ENCODE data around the gene PDE8B.
"Not testable (repeated sequence)": the region's sequence is repeated elsewhere in the genome, so short reads cannot be mapped to it uniquely, and the experiment has no call there.

Gene PDE8B

DNA sequence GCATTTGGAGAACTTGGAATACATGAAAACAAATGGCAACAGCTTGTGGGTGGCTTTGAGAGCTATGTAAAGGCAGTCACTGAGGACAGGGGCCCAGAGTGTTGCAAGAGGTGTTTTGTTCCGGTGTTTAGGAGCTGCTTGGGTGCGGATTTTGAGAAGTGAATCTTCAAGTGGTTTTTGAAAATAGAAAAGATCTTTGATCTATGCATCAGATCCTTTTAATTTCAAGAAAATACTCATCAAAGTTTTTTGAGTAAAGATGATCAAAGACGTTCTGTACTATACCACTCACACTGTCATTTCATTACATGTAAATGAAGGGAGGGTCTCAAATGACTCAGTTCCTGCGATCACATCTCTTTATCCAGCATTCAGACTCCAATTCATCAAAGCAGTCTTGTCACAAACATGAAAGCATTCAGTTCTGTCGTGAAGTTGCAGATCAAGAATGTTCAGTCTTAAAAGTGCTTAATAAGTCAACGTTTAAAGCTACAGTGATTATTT, 169.1 kb downstream of the PDE8B start:
- peak; percentile 76; the same call in 1 of the 2 replicates for TF ChIP-seq POU2F2 (IDR thresholded peaks at IDR 0.05; ENCODE audit: low read depth, low read length)
- no peak for TF ChIP-seq PAX5 (IDR thresholded peaks at IDR 0.05; ENCODE audit: insufficient read depth, low read length, severe bottlenecking)
- TF ChIP-seq SPI1 (IDR thresholded peaks at IDR 0.05; ENCODE audit: low read depth, low read length): peak; percentile 81
- DNase-seq (ENCODE audit: insufficient read length, low spot score) (peak; percentile 16), FAIRE-seq (peak; percentile 81)

- FAIRE-seq (peak; percentile 35), DNase-seq (ENCODE audit: insufficient read length, low spot score) (no peak)
- TF ChIP-seq POLR2A (IDR thresholded peaks at IDR 0.05; ENCODE audit: low read depth, low read length) (no peak), POU2F2 (IDR thresholded peaks at IDR 0.05; ENCODE audit: low read depth, low read length) (no peak), PAX5 (IDR thresholded peaks at IDR 0.05; ENCODE audit: insufficient read depth, low read length, severe bottlenecking) (no peak), POLR2AphosphoS5 (IDR thresholded peaks at IDR 0.05; ENCODE audit: low read depth, low read length) (no peak), SPI1 (IDR thresholded peaks at IDR 0.05; ENCODE audit: low read depth, low read length) (no peak), TAF1 (IDR thresholded peaks at IDR 0.05; ENCODE audit: low read depth, low read length) (no peak)
Observed at GRCh38 chr5:77380636-77381035, 170.2 kb downstream of the PDE8B start.

DNA sequence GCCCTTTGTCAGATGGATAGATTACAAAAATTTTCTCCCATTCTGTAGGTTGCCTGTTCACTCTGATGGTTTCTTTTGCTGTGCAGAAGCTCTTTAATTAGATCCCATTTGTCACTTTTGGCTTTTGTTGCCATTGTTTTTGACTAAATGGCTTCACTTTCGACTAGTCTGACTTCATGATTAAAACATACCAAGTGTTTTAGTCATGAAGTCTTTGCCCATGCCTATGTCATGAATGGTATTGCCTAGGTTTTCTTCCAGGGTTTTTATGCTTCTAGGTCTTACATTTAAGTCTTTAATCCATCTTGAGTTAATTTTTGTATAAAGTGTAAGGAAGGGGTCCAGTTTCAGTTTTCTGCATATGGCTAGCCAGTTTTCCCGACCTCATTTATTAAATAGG, 172.9 kb downstream of the PDE8B start:
- FAIRE-seq: not testable (repeated sequence)

DNA sequence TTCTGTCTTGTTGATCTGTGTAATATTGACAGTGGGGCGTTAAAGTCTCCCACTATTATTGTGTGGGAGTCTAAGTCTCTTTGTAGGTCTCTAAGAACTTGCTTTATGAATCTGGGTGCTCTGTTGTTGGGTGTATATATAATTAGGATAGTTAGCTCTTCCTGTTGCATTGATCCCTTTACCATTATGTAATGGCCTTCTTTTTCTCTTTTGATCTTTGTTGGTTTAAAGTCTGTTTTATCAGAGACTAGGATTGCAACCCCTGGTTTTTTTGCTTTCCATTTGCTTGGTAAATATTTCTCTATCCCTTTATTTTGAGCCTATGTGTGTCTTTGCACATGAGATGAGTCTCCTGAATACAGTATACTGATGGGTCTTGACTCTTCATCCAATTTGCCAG, 175.9 kb downstream of the PDE8B start:
- FAIRE-seq: not testable (repeated sequence)

More for the DNA sequence above, 172.9 kb downstream of the PDE8B start:
- DNase-seq (ENCODE audit: insufficient read length, low spot score): not testable (repeated sequence)

DNA sequence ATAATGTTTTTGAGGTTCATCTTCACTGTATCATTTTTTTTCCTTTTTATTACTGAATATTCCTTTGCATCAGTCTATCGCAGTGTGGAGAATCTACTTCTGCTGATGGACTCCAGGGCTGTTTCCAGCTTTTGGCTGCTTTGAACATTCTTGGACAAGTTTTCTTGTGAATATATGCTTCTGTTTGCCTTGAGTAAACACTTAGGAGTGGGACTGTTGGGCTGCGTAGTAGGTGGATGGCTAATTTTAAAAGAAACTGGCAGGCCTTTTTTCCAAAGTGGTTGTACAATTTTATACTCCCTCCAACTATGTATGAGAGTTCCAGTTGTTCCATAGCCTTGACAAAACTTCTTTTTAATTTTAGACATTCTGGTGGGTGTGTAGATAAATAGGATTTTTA, 179.3 kb downstream of the PDE8B start:
- no peak for TF ChIP-seq POLR2A (IDR thresholded peaks at IDR 0.05; ENCODE audit: low read depth, low read length)
- TF ChIP-seq POLR2AphosphoS5 (IDR thresholded peaks at IDR 0.05; ENCODE audit: low read depth, low read length): no peak
- no peak for TF ChIP-seq SPI1 (IDR thresholded peaks at IDR 0.05; ENCODE audit: low read depth, low read length)
- no peak for TF ChIP-seq TAF1 (IDR thresholded peaks at IDR 0.05; ENCODE audit: low read depth, low read length)
- no peak for TF ChIP-seq PAX5 (IDR thresholded peaks at IDR 0.05; ENCODE audit: insufficient read depth, low read length, severe bottlenecking)
- FAIRE-seq: no peak

More for the DNA sequence above, 175.9 kb downstream of the PDE8B start:
- not testable (repeated sequence) for DNase-seq (ENCODE audit: insufficient read length, low spot score)

GRCh38 chr5:77390221-77390620, 179.7 kb downstream of the PDE8B start:
- FAIRE-seq (no peak), DNase-seq (ENCODE audit: insufficient read length, low spot score) (no peak)
- TF ChIP-seq POLR2AphosphoS5 (IDR thresholded peaks at IDR 0.05; ENCODE audit: low read depth, low read length) (no peak), TAF1 (IDR thresholded peaks at IDR 0.05; ENCODE audit: low read depth, low read length) (no peak), POU2F2 (IDR thresholded peaks at IDR 0.05; ENCODE audit: low read depth, low read length) (no peak), SPI1 (IDR thresholded peaks at IDR 0.05; ENCODE audit: low read depth, low read length) (no peak), PAX5 (IDR thresholded peaks at IDR 0.05; ENCODE audit: insufficient read depth, low read length, severe bottlenecking) (no peak), POLR2A (IDR thresholded peaks at IDR 0.05; ENCODE audit: low read depth, low read length) (no peak)

More for the DNA sequence above, 179.3 kb downstream of the PDE8B start:
- DNase-seq (ENCODE audit: insufficient read length, low spot score): no peak

DNA sequence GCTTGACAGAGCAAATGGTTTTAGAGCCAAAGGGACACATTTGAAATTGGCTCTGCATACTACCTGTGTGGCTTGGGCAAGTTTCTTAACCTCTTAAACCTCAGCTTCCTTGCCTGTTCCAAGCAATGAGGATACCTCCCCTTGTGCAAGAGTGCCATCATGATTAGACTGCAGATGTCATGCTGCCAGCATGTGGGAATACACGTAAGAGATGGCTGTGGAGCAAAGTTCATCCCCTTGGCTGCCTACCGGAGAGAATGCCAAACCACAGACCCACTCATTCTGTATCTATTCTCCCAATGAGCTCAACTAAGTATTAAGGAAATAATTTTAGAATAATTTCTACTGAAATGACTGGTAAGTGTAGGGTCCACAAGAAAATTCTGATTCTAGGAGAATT, 180.3 kb downstream of the PDE8B start:
- FAIRE-seq: no peak
- TF ChIP-seq POLR2A (IDR thresholded peaks at IDR 0.05; ENCODE audit: low read depth, low read length): no peak
- no peak for TF ChIP-seq SPI1 (IDR thresholded peaks at IDR 0.05; ENCODE audit: low read depth, low read length)
- no peak for TF ChIP-seq POU2F2 (IDR thresholded peaks at IDR 0.05; ENCODE audit: low read depth, low read length)
- TF ChIP-seq TAF1 (IDR thresholded peaks at IDR 0.05; ENCODE audit: low read depth, low read length): no peak
- TF ChIP-seq PAX5 (IDR thresholded peaks at IDR 0.05; ENCODE audit: insufficient read depth, low read length, severe bottlenecking): no peak
- TF ChIP-seq POLR2AphosphoS5 (IDR thresholded peaks at IDR 0.05; ENCODE audit: low read depth, low read length): no peak
- DNase-seq (ENCODE audit: insufficient read length, low spot score): no peak

DNA sequence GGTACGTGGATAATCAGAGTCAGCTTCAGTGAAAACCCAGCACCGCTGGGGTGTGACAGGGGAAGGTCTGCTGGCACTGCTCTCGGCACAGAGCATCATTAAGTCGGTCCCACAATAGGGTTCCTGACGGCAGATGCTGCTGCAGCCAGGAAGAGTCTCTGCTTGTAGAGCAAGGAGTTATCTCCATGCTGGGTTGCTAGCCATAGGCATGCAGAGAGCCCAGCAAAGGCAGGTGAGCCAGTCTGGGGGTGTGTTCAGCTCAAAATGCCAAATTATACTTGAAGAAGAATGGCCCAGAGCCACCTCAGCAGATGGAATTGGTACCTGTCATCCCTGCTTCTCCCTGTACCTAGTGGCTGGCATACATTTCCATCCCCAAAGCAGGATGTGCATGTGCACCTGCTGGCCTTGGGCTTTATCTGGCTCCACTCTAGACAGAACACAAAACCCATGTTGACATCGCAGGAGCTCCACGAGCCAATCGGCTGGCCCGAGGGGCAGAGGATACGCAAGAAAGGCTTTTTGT, 180.8 kb downstream of the PDE8B start:
- DNase-seq (ENCODE audit: insufficient read length, low spot score) (no peak), FAIRE-seq (no peak)
- TF ChIP-seq POU2F2 (IDR thresholded peaks at IDR 0.05; ENCODE audit: low read depth, low read length): no peak
- no peak for TF ChIP-seq SPI1 (IDR thresholded peaks at IDR 0.05; ENCODE audit: low read depth, low read length)
- TF ChIP-seq POLR2AphosphoS5 (IDR thresholded peaks at IDR 0.05; ENCODE audit: low read depth, low read length): no peak
- TF ChIP-seq PAX5 (IDR thresholded peaks at IDR 0.05; ENCODE audit: insufficient read depth, low read length, severe bottlenecking): no peak
- no peak for TF ChIP-seq TAF1 (IDR thresholded peaks at IDR 0.05; ENCODE audit: low read depth, low read length)
- no peak for TF ChIP-seq POLR2A (IDR thresholded peaks at IDR 0.05; ENCODE audit: low read depth, low read length)

DNA sequence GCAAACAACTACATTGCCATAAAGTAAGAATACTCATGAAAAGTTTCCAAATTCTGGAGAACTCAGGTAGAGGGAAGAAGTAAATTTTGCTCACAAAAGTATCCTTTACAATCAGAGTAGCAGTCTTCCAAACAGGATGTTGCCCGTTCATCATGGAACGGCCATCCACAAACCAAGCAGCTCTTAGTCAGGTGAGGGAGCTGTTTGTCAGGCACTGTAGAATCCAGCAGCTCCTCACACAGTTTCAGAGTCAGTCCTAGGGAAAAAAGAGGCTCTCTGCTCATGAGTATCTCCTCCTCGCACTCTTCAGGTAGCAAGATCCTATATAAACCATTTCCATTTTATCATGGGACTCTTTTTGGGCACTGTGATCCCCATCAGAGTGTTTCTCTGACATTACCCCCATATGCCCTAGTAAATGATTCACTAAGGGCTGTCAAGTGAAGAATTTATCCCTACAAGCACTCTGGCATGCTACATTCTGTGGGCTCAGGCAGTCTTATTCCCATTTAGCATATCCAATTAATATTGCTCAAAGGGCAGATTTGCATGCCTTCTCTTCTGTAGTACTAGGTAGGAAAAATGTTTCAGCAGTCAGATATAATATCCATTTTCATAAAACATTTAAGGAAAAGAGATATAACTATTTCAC, 183.7 kb downstream of the PDE8B start:
- FAIRE-seq: no peak
- no peak for DNase-seq (ENCODE audit: insufficient read length, low spot score)
- TF ChIP-seq POLR2AphosphoS5 (IDR thresholded peaks at IDR 0.05; ENCODE audit: low read depth, low read length) (no peak), POU2F2 (IDR thresholded peaks at IDR 0.05; ENCODE audit: low read depth, low read length) (no peak), POLR2A (IDR thresholded peaks at IDR 0.05; ENCODE audit: low read depth, low read length) (no peak)

DNA sequence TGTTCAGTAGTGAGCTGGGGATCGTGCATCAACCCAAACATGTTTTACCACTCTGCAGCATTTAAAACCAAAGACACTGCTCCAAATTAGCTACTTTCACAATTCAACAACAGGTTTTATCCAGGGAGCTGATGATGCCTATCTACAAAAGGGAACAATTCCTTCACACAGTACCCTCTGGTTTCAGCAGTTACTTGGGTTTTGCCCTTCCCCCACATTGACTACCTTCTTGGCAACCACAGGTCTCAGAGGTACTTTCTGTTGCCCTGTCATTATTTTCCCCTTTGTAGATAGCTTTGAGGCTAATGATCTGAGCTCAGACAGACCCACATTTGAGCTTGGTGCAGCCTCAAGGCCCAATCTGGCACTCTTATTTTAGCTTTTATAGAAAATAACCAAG, 185.5 kb downstream of the PDE8B start:
- FAIRE-seq (peak; percentile 35), DNase-seq (ENCODE audit: insufficient read length, low spot score) (peak; percentile 17)
- no peak for TF ChIP-seq SPI1 (IDR thresholded peaks at IDR 0.05; ENCODE audit: low read depth, low read length)
- no peak for TF ChIP-seq POU2F2 (IDR thresholded peaks at IDR 0.05; ENCODE audit: low read depth, low read length)
- no peak for TF ChIP-seq TAF1 (IDR thresholded peaks at IDR 0.05; ENCODE audit: low read depth, low read length)
- TF ChIP-seq POLR2AphosphoS5 (IDR thresholded peaks at IDR 0.05; ENCODE audit: low read depth, low read length): no peak
- no peak for TF ChIP-seq PAX5 (IDR thresholded peaks at IDR 0.05; ENCODE audit: insufficient read depth, low read length, severe bottlenecking)
- TF ChIP-seq POLR2A (IDR thresholded peaks at IDR 0.05; ENCODE audit: low read depth, low read length): no peak

Measured in GM12891 (cell line).